ENCODE measurements around the gene GNLY.
"Not testable (repeated sequence)": the region's sequence is repeated elsewhere in the genome, so short reads cannot be mapped to it uniquely, and the experiment has no call there.

GNLY gene

GRCh38 chr2:85707304-85707703 is 13.1 kb downstream of the GNLY start:
- peak; percentile 32 to 54 for DNase-seq (ENCODE audit: low read depth in 2 of 2, low spot score in 1 of 2)

- DNase-seq (ENCODE audit: low read depth in 2 of 2, low spot score in 1 of 2): no peak
Observed at GRCh38 chr2:85708641-85709040, 14.5 kb downstream of the GNLY start.

- DNase-seq (ENCODE audit: low read depth in 2 of 2, low spot score in 1 of 2): no peak
Observed at GRCh38 chr2:85709401-85709811, 15.2 kb downstream of the GNLY start.

- DNase-seq (ENCODE audit: low read depth in 2 of 2, low spot score in 1 of 2): no peak
Observed at GRCh38 chr2:85710687-85711577, 16.8 kb downstream of the GNLY start.

GRCh38 chr2:85711578-85712060 is 17.5 kb downstream of the GNLY start:
- no peak for DNase-seq (ENCODE audit: low read depth in 2 of 2, low spot score in 1 of 2)

- DNase-seq (ENCODE audit: low read depth in 2 of 2, low spot score in 1 of 2): no peak
Observed at GRCh38 chr2:85712336-85712735, 18.2 kb downstream of the GNLY start.

GRCh38 chr2:85712849-85713612 is 18.9 kb downstream of the GNLY start:
- no peak for DNase-seq (ENCODE audit: low read depth in 2 of 2, low spot score in 1 of 2)

- DNase-seq (ENCODE audit: low read depth in 2 of 2, low spot score in 1 of 2): no peak
Observed at GRCh38 chr2:85713836-85714235, 19.7 kb downstream of the GNLY start.

GRCh38 chr2:85714421-85714820 is 20.3 kb downstream of the GNLY start:
- DNase-seq (ENCODE audit: low read depth in 2 of 2, low spot score in 1 of 2): not testable (repeated sequence)

- DNase-seq (ENCODE audit: low read depth in 2 of 2, low spot score in 1 of 2): no peak
Observed at GRCh38 chr2:85714841-85715240, 20.7 kb downstream of the GNLY start.

- no peak for DNase-seq (ENCODE audit: low read depth in 2 of 2, low spot score in 1 of 2)
Observed at GRCh38 chr2:85716346-85716914, 22.3 kb downstream of the GNLY start.

- DNase-seq (ENCODE audit: low read depth in 2 of 2, low spot score in 1 of 2): no peak
Observed at GRCh38 chr2:85717308-85718008, 23.3 kb downstream of the GNLY start.

GRCh38 chr2:85718009-85718391 is 23.8 kb downstream of the GNLY start:
- DNase-seq (ENCODE audit: low read depth in 2 of 2, low spot score in 1 of 2): no peak

GRCh38 chr2:85718885-85719492 is 24.8 kb downstream of the GNLY start:
- no peak for DNase-seq (ENCODE audit: low read depth in 2 of 2, low spot score in 1 of 2)

- DNase-seq (ENCODE audit: low read depth in 2 of 2, low spot score in 1 of 2): no peak
Observed at GRCh38 chr2:85719609-85720240, 25.6 kb downstream of the GNLY start.

GRCh38 chr2:85720533-85720932 is 26.4 kb downstream of the GNLY start:
- DNase-seq (ENCODE audit: low read depth in 2 of 2, low spot score in 1 of 2): no peak

GRCh38 chr2:85721641-85722040 is 27.5 kb downstream of the GNLY start:
- no peak for DNase-seq (ENCODE audit: low read depth in 2 of 2, low spot score in 1 of 2)

- no peak for DNase-seq (ENCODE audit: low read depth in 2 of 2, low spot score in 1 of 2)
Observed at GRCh38 chr2:85722519-85722918, 28.4 kb downstream of the GNLY start.

GRCh38 chr2:85723707-85724360 is 29.7 kb downstream of the GNLY start:
- no peak for DNase-seq (ENCODE audit: low read depth in 2 of 2, low spot score in 1 of 2)

- no peak for DNase-seq (ENCODE audit: low read depth in 2 of 2, low spot score in 1 of 2)
Observed at GRCh38 chr2:85724731-85725181, 30.6 kb downstream of the GNLY start.
